SW480 (cell line): Measurements from ENCODE around the gene ZNF385A.

Experiments used
- DNase-seq: peaks from one replicate; pipeline ENCODE4 v3.0.0-alpha.2; 2016; ENCODE audit warnings: low spot score

ZNF385A gene

GRCh38 chr12:54392485-54393206 lies 8.1 kb upstream of the ZNF385A start:
- no peak for DNase-seq

- no peak for DNase-seq
These were observed 6.4 kb upstream of the ZNF385A start for GRCh38 chr12:54390668-54391551.

GRCh38 chr12:54390176-54390667 lies 5.7 kb upstream of the ZNF385A start:
- no peak for DNase-seq

- no peak for DNase-seq
These were observed 5.2 kb upstream of the ZNF385A start for GRCh38 chr12:54389607-54390175.

- DNase-seq: no peak
These were observed 4.6 kb upstream of the ZNF385A start for GRCh38 chr12:54389134-54389508.

- peak; percentile 88 for DNase-seq
These were observed 4.0 kb upstream of the ZNF385A start for GRCh38 chr12:54388237-54389133.

- no peak for DNase-seq
These were observed 2.6 kb upstream of the ZNF385A start for GRCh38 chr12:54387114-54387467.

- DNase-seq: no peak
These were observed 2.0 kb upstream of the ZNF385A start for GRCh38 chr12:54386403-54387113.

GRCh38 chr12:54385251-54385914 lies 850 bp upstream of the ZNF385A start:
- DNase-seq: no peak

GRCh38 chr12:54383041-54383609 lies 1.4 kb downstream of the ZNF385A start:
- peak; percentile 42 for DNase-seq

- no peak for DNase-seq
These were observed 3.4 kb downstream of the ZNF385A start for GRCh38 chr12:54381136-54381535.

- DNase-seq: peak; percentile 89
These were observed 4.9 kb downstream of the ZNF385A start for GRCh38 chr12:54379398-54380201.

GRCh38 chr12:54378796-54379397 lies 5.6 kb downstream of the ZNF385A start:
- peak; percentile 53 for DNase-seq

- no peak for DNase-seq
These were observed 6.6 kb downstream of the ZNF385A start for GRCh38 chr12:54377797-54378515.

GRCh38 chr12:54377007-54377406 lies 7.5 kb downstream of the ZNF385A start:
- no peak for DNase-seq

GRCh38 chr12:54376596-54376995 lies 7.9 kb downstream of the ZNF385A start:
- DNase-seq: no peak

GRCh38 chr12:54375259-54375579 lies 9.3 kb downstream of the ZNF385A start:
- DNase-seq: no peak

GRCh38 chr12:54374562-54375258 lies 9.8 kb downstream of the ZNF385A start:
- no peak for DNase-seq
